HepG2 (cell line): ENCODE data around the gene SFXN2. TPM values are rescaled to one million over a fixed set of nuclear protein-coding genes. Genes with fewer than 3 reads are reported as not detected.

Experiments
- ATAC-seq: fragments of 200-7000 bp; cut with Tn5 transposase; 3 replicates; pipeline ENCODE4 v1.9.1; 2020; ENCODE audit warnings: mild to moderate bottlenecking, moderate library complexity
- BruUV-seq: library from RNA; stranded (reverse); fragments of 400-500 nt; replicated peaks from 2 replicates; lab custom pipeline; 2021; lab: Mats Ljungman, UMichigan
- CTCF ChIA-PET: fragments of 300-600 bp; formaldehyde crosslinking; extraction: SDS; loops from one replicate; lab custom pipeline; 2021; ENCODE audit warnings: low total read pairs, inconsistent platforms, low intra/inter-chr PET ratio; lab: Yijun Ruan, JAX
- POLR2A ChIA-PET: fragments of 350-600 bp; sonication (Branson Sonifier 250); formaldehyde crosslinking; loops from one replicate; lab custom pipeline; 2020; ENCODE audit warnings: antibody characterized with exemption, inconsistent platforms; lab: Yijun Ruan, JAX
- DNase-seq: peaks from one replicate; pipeline ENCODE4 v3.0.0-alpha.2; 2015; ENCODE audit warnings: low spot score
- FAIRE-seq: peaks from 3 replicates; lab custom pipeline; 2011; peaks lifted over from hg19 to GRCh38; lab: Jason Lieb, UNC
- H2AFZ ChIP-seq: one replicate; pipeline ENCODE4 v1.6.1; 2011; ENCODE audit warnings: low read length, inconsistent platforms
- H3K27ac ChIP-seq: fragments of 300-600 bp; 3 replicates; pipeline ENCODE4 v1.8.0; 2011; ENCODE audit warnings: mixed run types, mild to moderate bottlenecking, mixed read lengths, low read length, inconsistent platforms; ENCODE audit not compliant: insufficient read depth; ENCODE audit errors: extremely low read length
- H3K27me3 ChIP-seq, 2 experiments: fragments of 200-600 bp in 1 of 2; 2 replicates in 1 of 2; 3 replicates in 1 of 2; pipeline versions ENCODE4 v1.6.0 to v1.8.0; 2011; ENCODE audit warnings: low read length in 2 of 2, mild to moderate bottlenecking in 2 of 2, moderate library complexity in 2 of 2, inconsistent platforms in 1 of 2; ENCODE audit not compliant: insufficient read depth in 2 of 2, control insufficient read depth in 1 of 2
- H3K36me3 ChIP-seq, 2 experiments: fragments of 200-600 bp in 1 of 2; replicated peaks in 1 of 2; 2 replicates in 1 of 2; 3 replicates in 1 of 2; pipeline versions ENCODE4 v1.5.1 to v1.8.0; 2011; ENCODE audit warnings: low read length in 2 of 2, inconsistent platforms in 1 of 2; ENCODE audit not compliant: insufficient read depth in 2 of 2, control insufficient read depth in 1 of 2
- H3K4me1 ChIP-seq: 2 replicates; pipeline ENCODE4 v1.5.1; 2012; ENCODE audit warnings: low read length, inconsistent platforms; ENCODE audit not compliant: insufficient read depth
- H3K4me2 ChIP-seq: 2 replicates; pipeline ENCODE4 v1.6.0; 2011; ENCODE audit warnings: low read depth, low read length, inconsistent platforms
- H3K4me3 ChIP-seq, 3 experiments: fragments of 200-600 bp in 1 of 3; sonication (generic), shearing (Covaris generic) in 1 of 3; replicated peaks in 1 of 3; 2 replicates each; pipeline ENCODE4 v1.5.1; 2011 to 2016; ENCODE audit warnings: low read length in 3 of 3, inconsistent platforms in 2 of 3, low read depth in 2 of 3, mild to moderate bottlenecking in 2 of 3, control low read depth in 1 of 3, mixed read lengths in 1 of 3; ENCODE audit not compliant: insufficient read depth in 1 of 3
- H3K79me2 ChIP-seq: one replicate; pipeline ENCODE4 v1.6.1; 2011; ENCODE audit warnings: low read length, inconsistent platforms; ENCODE audit not compliant: insufficient read depth
- H3K9ac ChIP-seq: 2 replicates; pipeline ENCODE4 v1.6.0; 2011; ENCODE audit warnings: mild to moderate bottlenecking, low read depth, low read length, inconsistent platforms; ENCODE audit not compliant: insufficient read depth
- H3K9me3 ChIP-seq: 2 replicates; pipeline ENCODE4 v1.5.1; 2012; ENCODE audit warnings: mild to moderate bottlenecking, low read length
- H4K20me1 ChIP-seq: 2 replicates; pipeline ENCODE4 v1.6.0; 2011; ENCODE audit warnings: inconsistent platforms, mild to moderate bottlenecking, low read length, moderate library complexity; ENCODE audit not compliant: insufficient read depth
- CREB1 ChIP-seq, 2 experiments: fragments of 450-650 bp in 1 of 2; IDR thresholded peaks; 2 replicates each; pipeline ENCODE4 v1.6.1; 2016 to 2017; ENCODE audit warnings: control low read depth in 1 of 2, mild to moderate bottlenecking in 1 of 2, missing compliant biosample characterization in 1 of 2, missing genetic modification characterization in 1 of 2
- ZBTB46 ChIP-seq: sonication (generic); formaldehyde crosslinking; IDR thresholded peaks from 2 replicates; pipeline ENCODE4 v1.4.0; 2020; ENCODE audit warnings: mild to moderate bottlenecking, missing genetic modification reagents, borderline replicate concordance
- ZFY ChIP-seq: sonication (generic); formaldehyde crosslinking; IDR thresholded peaks from 2 replicates; pipeline ENCODE4 v1.4.0; 2020; ENCODE audit warnings: missing genetic modification reagents
- WGBS: methylation state at CpG from one replicate; pipeline ENCODE4 v1.1.6; 2017; ENCODE audit warnings: low lambda C conversion rate; 5-methylcytosine and 5-hydroxymethylcytosine counted together
- in situ Hi-C: cut with HindIII; loops from 2 replicates; pipeline ENCODE4 v1.10.0; 2017; ENCODE audit warnings: low pct_unique_long_range_greater_than_20kb; ENCODE audit not compliant: extremely low pct_ligation_motif_present
- intact Hi-C: fragments of 100-400 bp; cut with micrococcal nuclease; formaldehyde crosslinking; loops from one replicate; pipeline ENCODE4 v1.10.0; 2022; ENCODE audit not compliant: unreplicated experiment
- polyA plus RNA-seq, 8 experiments: library from polyadenylated mRNA; depleted of rRNA in 3 of 8; stranded (reverse) in 7 of 8; unstranded in 1 of 8; fragments of >200 nt; fragmentation: Illumina TruSeq in 4 of 8; extraction: Trizol in 4 of 8; gene quantifications; 2 replicates each; pipeline versions ENCODE4 v1.2.1 to v1.2.3, GENCODE V29; 2011 to 2016; ENCODE audit warnings: low read depth in 4 of 8, missing spikeins in 1 of 8, mixed read lengths in 1 of 8; ENCODE audit not compliant: insufficient read depth in 1 of 8
- total RNA-seq, 5 experiments: library from RNA; depleted of rRNA; stranded (reverse); fragments of >200 nt; fragmentation: Illumina TruSeq; extraction: Trizol; gene quantifications; 2 replicates each; pipeline ENCODE4 v1.2.3, GENCODE V29; 2016; ENCODE audit warnings: low read depth in 1 of 5

The SFXN2 gene
- total and polyA plus RNA-seq, 2 of the 13 experiments (the other 11 are each of a cell fraction or from before 2014, with no cell fraction given), result 12.8 to 21.1 TPM

GRCh38 chr10:102679596-102679995 lies 34.8 kb upstream of the SFXN2 start:
- DNase-seq (no peak), ATAC-seq (no peak), FAIRE-seq (no peak)
- no TSS peak for BruUV-seq
- H3K4me3 ChIP-seq, result no peak overlapping the region
- ChIA-PET POLR2A (interaction anchor here (1.1 to 2.4 kb wide), 5 partner anchors 10 to 528 kb away, joined by 3 to 16 read pairs (median 5); partner anchors contain the start of genes ARL3, NOLC1 and SFXN2), CTCF (interaction anchor here (1.6 kb wide), 1 partner anchor 50 kb away, joined by 5 read pairs; no protein-coding TSS in a partner anchor)
- no peaks in the 10 kb centered on the region for H3K36me3 ChIP-seq
- H3K4me1 ChIP-seq, result peaks cover 49% of the 10 kb centered on the region
- in situ Hi-C loops, result loop anchor here (5.0 kb wide), 1 partner anchor 33 kb away; the partner anchor contains the start of genes ARL3 and SFXN2
- no peak overlapping the region for H2AFZ ChIP-seq
- no peak for TF ChIP-seq ZFY (CRISPR knock-in tag)
- no peak overlapping the region for H3K27ac ChIP-seq
- H4K20me1 ChIP-seq, result no peaks in the 10 kb centered on the region
- no peaks in the 10 kb centered on the region for H3K79me2 ChIP-seq
- no peak overlapping the region for H3K9ac ChIP-seq
- H3K27me3 ChIP-seq, result no peaks in the 10 kb centered on the region
- no peaks in the 10 kb centered on the region for H3K9me3 ChIP-seq
- H3K4me2 ChIP-seq, result no peak overlapping the region
- WGBS, result 95% methylated on average over 4 of the region's 4 CpGs
- intact Hi-C loops, result loop anchor here (2.0 to 5.0 kb wide), 2 partner anchors 33 to 177 kb away; partner anchors contain the start of genes ACTR1A and SUFU

GRCh38 chr10:102681696-102682095 lies 32.7 kb upstream of the SFXN2 start:
- ChIA-PET CTCF (no interaction called here), POLR2A (no interaction called here)
- Histone ChIP-seq H3K79me2 (no peaks in the 10 kb centered on the region), H3K4me1 (peaks cover 28% of the 10 kb centered on the region), H3K36me3 (peaks cover 3 to 5% of the 10 kb centered on the region in 2 experiments; a peak in 2 of 5 replicates), H3K9ac (no peak overlapping the region), H3K27ac (no peak overlapping the region), H2AFZ (no peak overlapping the region), H3K27me3 (no peaks in the 10 kb centered on the region), H3K9me3 (no peaks in the 10 kb centered on the region), H3K4me2 (no peak overlapping the region), H4K20me1 (no peaks in the 10 kb centered on the region), H3K4me3 (no peak overlapping the region)
- FAIRE-seq, result no peak
- DNase-seq, result no peak
- TF ChIP-seq CREB1 (IDR thresholded peaks at IDR 0.05) (no peak), CREB1 (CRISPR knock-in tag; IDR thresholded peaks at IDR 0.05) (no peak), ZBTB46 (CRISPR knock-in tag) (no peak)
- no TSS peak for BruUV-seq
- no peak for ATAC-seq
- intact Hi-C loops (no loop called here), in situ Hi-C loops (no loop called here)
- WGBS, result 85% methylated on average over 5 of the region's 5 CpGs
